Erythroblast (primary cell): Measurements from ENCODE around the gene MAPK6.

ENCODE experiments used
- DNase-seq, 2 experiments: peaks; one replicate each; lab custom pipeline; 2025; lab: John Stamatoyannopoulos, UW
- GATA1 ChIP-seq: IDR thresholded peaks from 2 replicates; pipeline ENCODE4 v1.6.1; 2011; ENCODE audit warnings: low read depth, mild to moderate bottlenecking, control low read depth, low read length, moderate library complexity
- POLR2A ChIP-seq: IDR thresholded peaks from 2 replicates; pipeline ENCODE4 v1.6.1; 2011; ENCODE audit warnings: mild to moderate bottlenecking, low read length

Gene MAPK6

GRCh38 chr15:52004806-52005205 lies 14.2 kb upstream of the MAPK6 start:
- TF ChIP-seq POLR2A = no peak
- TF ChIP-seq GATA1 = no peak

GRCh38 chr15:52005748-52006701 lies 13.0 kb upstream of the MAPK6 start:
- peak; percentile 26 to 47 for DNase-seq
- TF ChIP-seq POLR2A (no peak), GATA1 (no peak)

More at GRCh38 chr15:52004806-52005205, 14.2 kb upstream of the MAPK6 start:
- DNase-seq = no peak

- DNase-seq = no peak
- no peak for TF ChIP-seq POLR2A
- no peak for TF ChIP-seq GATA1
Observed at GRCh38 chr15:52006702-52007340, 12.2 kb upstream of the MAPK6 start.

- no peak for DNase-seq
- no peak for TF ChIP-seq GATA1
- TF ChIP-seq POLR2A = no peak
Observed at GRCh38 chr15:52008359-52008697, 10.7 kb upstream of the MAPK6 start.

- DNase-seq = no peak
- TF ChIP-seq GATA1 (no peak), POLR2A (no peak)
Observed at GRCh38 chr15:52008698-52009434, 10.2 kb upstream of the MAPK6 start.

GRCh38 chr15:52010633-52011595 lies 8.1 kb upstream of the MAPK6 start:
- TF ChIP-seq GATA1 (no peak), POLR2A (no peak)
- DNase-seq = peak in 1 of 2 experiments; percentile 55

GRCh38 chr15:52011711-52012144 lies 7.3 kb upstream of the MAPK6 start:
- DNase-seq = no peak
- TF ChIP-seq GATA1 (no peak), POLR2A (no peak)

- no peak for TF ChIP-seq POLR2A
- TF ChIP-seq GATA1 = no peak
- no peak for DNase-seq
Observed at GRCh38 chr15:52012210-52012609, 6.8 kb upstream of the MAPK6 start.

GRCh38 chr15:52013151-52013791 lies 5.7 kb upstream of the MAPK6 start:
- peak in 1 of 2 experiments; percentile 18 for DNase-seq
- no peak for TF ChIP-seq POLR2A
- TF ChIP-seq GATA1 = no peak

GRCh38 chr15:52014616-52015015 lies 4.4 kb upstream of the MAPK6 start:
- no peak for DNase-seq
- TF ChIP-seq POLR2A (no peak), GATA1 (no peak)

GRCh38 chr15:52016316-52016715 lies 2.7 kb upstream of the MAPK6 start:
- TF ChIP-seq GATA1 = no peak
- TF ChIP-seq POLR2A = no peak
- DNase-seq = no peak

GRCh38 chr15:52018244-52018643 lies 775 bp upstream of the MAPK6 start:
- TF ChIP-seq GATA1 = no peak
- TF ChIP-seq POLR2A = no peak

More at GRCh38 chr15:52018244-52018643, 775 bp upstream of the MAPK6 start:
- no peak for DNase-seq
